GM18868 (cell line): ENCODE measurements around the gene ST8SIA5.

Source experiments
- ATAC-seq: cut with Tn5 transposase; IDR thresholded peaks from one replicate; pipeline ENCODE4 v1.9.1; 2021; ENCODE audit warnings: mild to moderate bottlenecking, moderate library complexity; ENCODE audit not compliant: unreplicated experiment

The ST8SIA5 gene

GRCh38 chr18:46632401-46633071 is 124.3 kb downstream of the ST8SIA5 start:
- no peak for ATAC-seq

GRCh38 chr18:46630991-46631390 is 125.9 kb downstream of the ST8SIA5 start:
- no peak for ATAC-seq

GRCh38 chr18:46630160-46630559 is 126.7 kb downstream of the ST8SIA5 start:
- no peak for ATAC-seq

- ATAC-seq, result no peak
Observed at GRCh38 chr18:46629361-46629760, 127.5 kb downstream of the ST8SIA5 start.

GRCh38 chr18:46628206-46628605 is 128.6 kb downstream of the ST8SIA5 start:
- ATAC-seq, result no peak

- no peak for ATAC-seq
Observed at GRCh38 chr18:46627136-46627535, 129.7 kb downstream of the ST8SIA5 start.

- ATAC-seq, result no peak
Observed at GRCh38 chr18:46625069-46625468, 131.8 kb downstream of the ST8SIA5 start.

GRCh38 chr18:46624127-46624526 is 132.7 kb downstream of the ST8SIA5 start:
- no peak for ATAC-seq

GRCh38 chr18:46623541-46623940 is 133.3 kb downstream of the ST8SIA5 start:
- no peak for ATAC-seq

GRCh38 chr18:46622999-46623398 is 133.9 kb downstream of the ST8SIA5 start:
- no peak for ATAC-seq

- no peak for ATAC-seq
Observed at GRCh38 chr18:46622451-46622850, 134.4 kb downstream of the ST8SIA5 start.

- ATAC-seq, result no peak
Observed at GRCh38 chr18:46621871-46622270, 135.0 kb downstream of the ST8SIA5 start.

- ATAC-seq, result no peak
Observed at GRCh38 chr18:46621111-46621766, 135.6 kb downstream of the ST8SIA5 start.

GRCh38 chr18:46619559-46619958 is 137.3 kb downstream of the ST8SIA5 start:
- ATAC-seq, result no peak
